HG02588 (cell line): Measurements from ENCODE around the gene VPS54.
"Not testable (repeated sequence)": the region's sequence is repeated elsewhere in the genome, so short reads cannot be mapped to it uniquely, and the experiment has no call there.

Source experiments
- ATAC-seq: cut with Tn5 transposase; IDR thresholded peaks from one replicate; pipeline ENCODE4 v1.9.1; 2021; ENCODE audit warnings: mild to moderate bottlenecking, moderate library complexity; ENCODE audit not compliant: unreplicated experiment

The VPS54 gene

DNA sequence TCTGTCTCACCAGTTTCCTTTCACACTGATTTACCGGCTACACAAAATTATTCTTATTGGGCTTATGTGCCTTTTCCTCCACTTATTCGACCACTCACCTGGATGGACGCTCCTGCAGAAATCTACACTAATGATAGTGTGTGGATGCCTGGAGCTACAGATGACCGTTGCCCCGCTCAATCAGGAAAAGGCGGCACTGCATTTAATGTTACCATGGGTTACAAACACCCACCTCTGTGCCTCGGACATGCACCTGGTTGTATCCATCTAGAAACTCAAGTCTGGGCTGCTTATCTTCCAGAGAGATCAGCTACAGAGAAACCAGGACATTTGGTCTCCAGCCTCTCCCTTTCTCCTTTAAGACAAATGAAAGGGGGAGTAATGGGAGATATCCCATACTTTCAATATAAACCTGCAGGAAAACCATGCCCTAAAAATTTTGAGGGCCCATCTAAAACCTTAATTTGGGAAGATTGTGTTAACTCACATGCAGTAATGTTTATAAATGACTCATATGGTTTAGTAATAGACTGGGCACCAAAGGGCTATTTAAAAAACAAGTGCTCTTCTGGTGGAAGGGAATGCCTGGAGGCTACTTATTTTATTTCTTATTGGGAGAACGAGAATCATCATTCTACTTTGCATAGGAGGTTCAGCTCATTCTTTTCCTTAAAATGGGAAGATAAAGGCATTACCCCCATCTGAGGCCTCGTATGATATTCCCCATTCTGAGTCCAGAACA is 24.7 kb downstream of the VPS54 start:
- not testable (repeated sequence) for ATAC-seq

DNA sequence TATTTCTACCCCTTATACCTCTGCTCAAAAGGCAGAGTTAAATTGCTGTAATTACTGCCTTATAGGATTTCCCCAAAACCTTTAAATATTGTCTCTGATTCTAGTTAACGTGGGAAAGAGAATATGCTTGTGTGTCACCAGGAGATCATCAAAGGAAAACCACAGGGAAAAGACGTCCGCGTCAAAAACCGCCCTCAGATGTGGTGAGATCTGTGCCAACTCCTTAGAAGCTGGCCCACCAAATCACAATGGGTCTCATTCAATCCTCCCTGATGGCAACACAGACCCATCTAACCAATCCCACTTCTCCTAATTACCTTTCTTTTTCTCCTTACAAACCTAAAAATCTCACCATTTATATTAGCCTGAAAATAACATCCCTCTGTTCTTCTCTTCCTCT is 25.4 kb downstream of the VPS54 start:
- ATAC-seq = no peak

DNA sequence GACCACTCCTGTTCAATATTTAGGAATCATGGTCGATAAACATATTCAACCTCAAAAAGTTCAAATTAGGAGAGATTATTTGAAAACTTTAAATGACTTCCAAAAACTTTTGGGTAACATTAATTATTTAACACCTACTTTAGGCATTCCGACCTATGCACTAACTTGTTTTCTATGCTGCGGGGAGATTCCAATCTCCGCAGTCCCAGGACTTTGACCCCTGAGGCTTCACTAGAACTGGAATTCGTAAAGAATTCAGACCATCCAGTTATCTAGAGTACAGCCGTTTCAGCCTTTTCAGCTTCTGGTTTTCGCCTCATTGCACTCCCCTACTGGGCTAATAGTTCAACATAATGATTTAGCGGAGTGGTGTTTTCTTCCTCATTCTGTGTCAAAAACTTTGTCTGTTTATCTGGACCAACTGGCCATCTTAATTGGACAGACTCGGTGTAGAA is 26.1 kb downstream of the VPS54 start:
- ATAC-seq = not testable (repeated sequence)

GRCh38 chr2:63992061-63992685 is 27.1 kb downstream of the VPS54 start:
- no peak for ATAC-seq

GRCh38 chr2:63991173-63991999 is 27.8 kb downstream of the VPS54 start:
- ATAC-seq = not testable (repeated sequence)

DNA sequence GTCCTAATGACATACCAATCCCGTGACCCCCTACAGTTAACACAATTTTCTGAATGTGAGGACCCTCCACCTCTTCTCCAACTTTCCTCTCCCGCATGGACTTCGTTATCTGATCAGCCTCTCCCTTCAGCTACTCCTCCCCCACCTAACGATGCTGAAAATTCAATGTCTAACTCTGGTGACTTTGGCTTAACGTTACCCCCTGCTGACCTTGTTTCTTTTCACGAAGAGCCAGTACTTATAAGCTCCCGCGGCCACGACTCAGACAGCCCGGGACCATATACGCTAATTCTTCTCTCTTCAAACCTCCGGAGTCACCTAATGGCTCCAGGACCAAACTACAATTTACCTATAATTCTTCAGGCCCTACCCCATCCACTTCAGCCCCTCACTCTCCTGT is 29.2 kb downstream of the VPS54 start:
- no peak for ATAC-seq

GRCh38 chr2:63988842-63989436 is 30.3 kb downstream of the VPS54 start:
- ATAC-seq = not testable (repeated sequence)

DNA sequence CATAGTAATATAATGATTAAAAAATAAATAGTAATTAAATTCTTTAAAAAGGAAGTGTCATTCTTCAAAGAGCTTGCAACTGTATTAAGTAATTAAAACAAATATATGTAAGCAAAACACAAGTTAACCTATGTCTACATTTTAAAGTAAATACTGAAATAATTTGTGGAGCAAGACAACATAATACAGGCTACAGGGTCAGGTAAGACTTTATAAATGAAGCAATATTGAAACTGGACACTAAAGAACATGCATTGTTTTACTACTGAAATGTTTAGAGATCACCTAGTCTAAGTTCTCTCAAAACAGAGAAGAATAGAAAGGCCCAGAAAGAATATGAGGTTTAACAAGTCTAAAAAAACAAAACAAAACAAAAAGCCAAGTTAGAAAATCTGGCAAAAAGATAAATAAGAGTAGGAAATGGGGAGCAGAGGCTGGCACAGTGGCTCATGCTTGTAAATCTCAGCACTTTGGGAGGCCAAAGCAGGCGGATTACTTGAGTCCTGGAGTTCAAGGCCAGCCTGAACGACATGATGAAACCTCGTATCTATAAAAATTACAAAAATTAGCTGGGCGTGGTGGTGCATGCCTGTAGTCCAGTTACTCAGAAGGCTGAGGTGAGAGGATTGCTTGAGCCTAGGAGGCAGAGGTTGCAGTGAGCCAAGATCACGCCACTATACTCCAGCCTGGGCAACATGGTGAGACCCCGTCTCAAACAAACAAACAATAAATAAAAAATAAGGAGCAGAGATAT is 34.4 kb downstream of the VPS54 start:
- ATAC-seq = no peak

GRCh38 chr2:63983986-63984605 is 35.1 kb downstream of the VPS54 start:
- no peak for ATAC-seq

DNA sequence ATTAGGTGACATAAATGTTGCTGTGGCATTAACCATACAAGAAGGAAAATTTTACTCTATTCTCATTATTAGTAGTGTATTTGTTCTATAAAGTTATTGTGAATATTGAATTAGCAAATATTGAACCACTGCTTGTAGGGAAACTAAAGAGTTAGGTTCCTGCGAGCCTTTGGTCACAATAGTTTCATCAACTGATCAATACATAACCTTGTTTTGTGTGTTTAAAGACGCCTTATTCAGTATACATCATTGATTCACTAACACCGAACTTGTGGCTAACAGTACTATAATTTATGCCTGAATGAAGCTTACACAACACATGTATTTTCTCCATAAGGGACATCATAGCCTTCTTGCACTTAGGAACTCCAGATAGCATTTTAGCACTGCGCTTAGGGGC is 36.9 kb downstream of the VPS54 start:
- ATAC-seq = no peak

GRCh38 chr2:63981702-63982103 is 37.5 kb downstream of the VPS54 start:
- ATAC-seq = no peak

DNA sequence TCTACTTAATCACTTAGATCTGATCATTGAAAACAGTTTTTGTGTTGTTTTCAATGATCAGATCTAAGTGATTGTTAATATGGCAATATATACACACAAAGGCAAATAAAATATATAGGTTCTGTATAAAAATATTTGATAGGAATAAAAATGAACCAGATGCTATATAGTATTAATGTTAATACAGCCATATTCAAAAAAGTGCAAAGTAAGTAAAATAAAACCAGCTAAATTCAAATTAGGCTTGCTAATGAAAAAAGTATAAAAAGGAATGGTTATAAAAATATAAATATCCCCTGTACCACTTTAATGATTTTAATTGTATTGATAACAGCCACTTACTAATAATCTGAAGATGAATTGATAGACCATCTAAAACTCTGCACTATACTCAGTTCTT is 38.4 kb downstream of the VPS54 start:
- no peak for ATAC-seq

DNA sequence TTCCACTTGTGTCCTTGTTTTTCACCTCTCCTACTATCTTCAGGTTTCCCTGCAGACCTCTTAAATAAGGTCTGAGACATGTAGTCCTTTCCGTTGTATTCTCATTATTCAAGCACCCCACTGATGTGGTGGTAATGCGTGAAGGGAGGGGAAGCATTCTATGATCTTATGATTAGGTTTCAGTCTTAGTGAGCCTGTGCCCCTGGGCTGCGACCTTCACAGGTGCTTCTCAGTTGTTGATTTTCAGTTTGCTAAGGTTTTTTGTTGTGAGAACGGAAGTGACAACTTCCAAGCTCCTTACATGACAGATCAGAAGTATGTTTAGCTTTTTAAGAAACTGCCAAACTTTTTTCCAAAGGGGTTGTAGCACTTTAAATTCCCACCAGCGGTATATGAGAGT is 41.3 kb downstream of the VPS54 start:
- no peak for ATAC-seq

DNA sequence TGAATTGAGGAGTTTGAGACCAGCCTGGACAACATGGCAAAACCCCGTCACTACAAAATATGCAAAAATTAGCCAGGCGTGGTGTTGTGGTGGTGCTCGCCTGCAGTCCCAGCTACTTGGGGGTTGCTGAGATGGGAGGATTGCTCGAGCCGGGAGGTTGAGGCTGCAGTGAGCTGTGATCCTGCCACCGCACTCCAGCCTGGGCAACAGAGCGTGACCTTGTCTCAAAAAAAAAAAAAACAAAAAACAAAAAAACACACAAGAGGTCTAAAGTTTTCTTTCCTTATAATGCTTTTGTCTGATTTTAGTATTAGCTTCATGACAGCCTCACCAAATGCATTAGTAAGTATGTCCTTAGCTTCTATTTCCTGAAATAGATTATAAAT is 43.1 kb downstream of the VPS54 start:
- no peak for ATAC-seq

DNA sequence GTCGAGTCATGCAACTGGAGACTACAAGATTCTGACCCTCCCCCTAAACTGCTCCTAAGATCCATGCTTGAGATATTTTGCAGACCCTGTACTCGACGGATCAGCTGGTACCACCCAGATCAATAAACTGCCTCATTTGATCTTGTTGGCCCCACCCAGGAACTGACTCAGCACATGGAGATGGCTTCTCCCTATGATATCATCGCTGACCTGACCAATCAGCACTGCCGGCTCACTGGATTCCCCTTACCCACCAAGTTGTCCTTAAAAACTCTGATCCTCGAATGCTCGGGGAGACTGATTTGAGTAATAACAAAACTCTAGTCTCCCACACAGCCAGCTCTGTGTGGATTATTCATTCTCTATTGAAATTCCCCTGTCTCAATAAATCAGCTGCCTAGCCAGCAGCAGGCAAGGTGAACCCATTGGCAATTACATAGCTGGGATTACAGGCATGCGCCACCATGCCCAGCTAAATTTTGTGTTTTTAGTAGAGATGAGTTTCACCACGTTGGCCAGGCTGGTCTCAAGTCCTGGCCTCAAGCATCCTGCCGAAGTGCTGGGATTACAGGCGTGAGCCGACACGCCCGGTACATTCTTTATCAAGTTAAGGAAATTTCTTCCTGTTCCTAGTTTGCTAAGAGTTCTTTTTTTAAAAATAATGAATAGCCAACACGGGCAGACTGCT is 43.6 kb downstream of the VPS54 start:
- ATAC-seq = no peak

GRCh38 chr2:63975036-63975435 is 44.2 kb downstream of the VPS54 start:
- not testable (repeated sequence) for ATAC-seq

GRCh38 chr2:63962186-63962585 is 57.0 kb downstream of the VPS54 start:
- no peak for ATAC-seq

DNA sequence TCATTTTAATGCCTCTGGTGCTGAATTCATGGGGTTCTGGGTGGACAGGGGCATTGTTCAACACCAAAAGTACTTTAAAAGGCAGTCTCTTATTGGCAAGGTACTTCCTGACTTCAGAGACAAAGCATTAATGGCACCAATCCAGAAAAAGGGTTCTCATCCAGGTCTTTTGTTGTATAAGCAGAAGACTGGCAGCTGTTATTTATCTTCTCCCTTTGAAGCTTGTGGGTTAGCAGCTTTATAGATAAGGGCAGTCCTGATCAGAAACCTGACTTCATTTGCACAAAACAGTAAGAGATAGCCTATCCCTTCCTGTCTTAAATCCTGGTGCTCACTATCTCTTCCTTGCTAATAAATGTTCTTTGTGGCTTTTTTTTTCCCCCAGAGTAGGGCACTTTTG is 68.8 kb downstream of the VPS54 start:
- ATAC-seq = no peak

DNA sequence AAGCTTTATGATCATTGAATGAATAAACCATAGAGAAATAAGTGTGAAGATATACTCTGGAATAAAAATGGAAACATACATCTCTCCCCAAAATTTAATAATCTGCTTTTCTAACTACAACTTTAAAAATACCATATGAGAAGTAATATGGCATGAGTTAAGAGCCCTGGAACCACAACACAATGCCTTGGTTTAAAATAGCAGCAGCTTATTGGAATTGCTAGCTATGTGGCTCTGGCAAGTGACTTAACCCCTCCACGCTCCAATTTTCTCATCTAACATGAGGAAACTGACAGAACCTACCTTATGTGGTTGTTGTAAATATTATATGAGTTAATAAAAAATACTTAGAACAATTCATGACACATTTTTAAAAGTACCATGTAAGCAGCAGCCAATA is 76.4 kb downstream of the VPS54 start:
- no peak for ATAC-seq

DNA sequence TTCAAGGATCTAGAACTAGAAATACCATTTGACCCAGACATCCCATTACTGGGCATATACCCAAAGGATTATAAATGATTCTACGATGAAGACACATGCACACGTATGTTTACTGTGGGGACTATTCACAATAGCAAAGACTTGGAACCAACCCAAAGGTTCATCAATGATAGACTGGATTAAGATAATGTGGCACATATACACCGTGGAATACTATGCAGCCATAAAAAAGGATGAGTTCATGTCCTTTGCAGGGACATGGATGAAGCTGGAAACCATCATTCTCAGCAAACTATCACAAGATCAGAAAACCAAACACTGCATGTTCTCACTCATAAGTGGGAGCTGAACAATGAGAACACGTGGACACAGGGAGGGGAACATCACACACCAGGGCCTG is 87.1 kb downstream of the VPS54 start:
- ATAC-seq = not testable (repeated sequence)
